ENCODE data around the gene CLDN5. TPM values are rescaled to one million over a fixed set of nuclear protein-coding genes. Genes with fewer than 3 reads are reported as not detected.

Gene CLDN5
- total RNA-seq, 1 experiment from 2014 or later, result 0.47 TPM

- no peak for TF ChIP-seq CTCF (conservative IDR thresholded peaks at IDR 0.05; ENCODE audit: low read depth, low read length)
- no peak for TF ChIP-seq EZH2 (IDR thresholded peaks at IDR 0.05; ENCODE audit: low read length, unreplicated experiment)
- TF ChIP-seq EZH2phosphoT487 (IDR thresholded peaks at IDR 0.05; ENCODE audit: borderline replicate concordance, low read length), result no peak
- H3K4me3 ChIP-seq (ENCODE audit: low read length), result no peak overlapping the region
- no peak overlapping the region for H2AFZ ChIP-seq (ENCODE audit: low read length)
- no peaks in the 10 kb centered on the region for H4K20me1 ChIP-seq (ENCODE audit: low read length)
- no peak overlapping the region for H3K27ac ChIP-seq (ENCODE audit: low read length)
- H3K79me2 ChIP-seq (ENCODE audit: low read length), result no peaks in the 10 kb centered on the region
- no peaks in the 10 kb centered on the region for H3K9me2 ChIP-seq (replicated peaks; ENCODE audit: low read length)
- ChIA-PET CTCF (no interaction called here), POLR2A (ENCODE audit: unreplicated experiment) (no interaction called here)
- no TSS peak for BruUV-seq (replicated peaks)
- no peak overlapping the region for H3K4me2 ChIP-seq (ENCODE audit: low read length)
- H3K9ac ChIP-seq (ENCODE audit: low read length), result no peak overlapping the region
- no peaks in the 10 kb centered on the region for H3K36me3 ChIP-seq (ENCODE audit: low read depth, low read length)
- no peak for DNase-seq
- H3F3A ChIP-seq (ENCODE audit: low read length, unreplicated experiment), result no peaks in the 10 kb centered on the region
- H3K27me3 ChIP-seq (ENCODE audit: low read length), result no peaks in the 10 kb centered on the region
- intact Hi-C loops (cut with micrococcal nuclease), result loop anchor here (10.0 kb wide), 1 partner anchor 65 kb away; no protein-coding TSS in a partner anchor
- peaks cover 1% of the 10 kb centered on the region; the same call in 1 of the 2 replicates for H3K4me1 ChIP-seq (ENCODE audit: insufficient read depth, low read length)
- no peak for ATAC-seq
- H3K9me3 ChIP-seq (ENCODE audit: low read length), result no peaks in the 10 kb centered on the region
Measured at GRCh38 chr22:19559956-19560355, 35.7 kb upstream of the CLDN5 start.

GRCh38 chr22:19559324-19559811 is 35.2 kb upstream of the CLDN5 start:
- intact Hi-C loops (cut with micrococcal nuclease), result no loop called here
- H3K36me3 ChIP-seq (ENCODE audit: low read depth, low read length), result no peaks in the 10 kb centered on the region
- ATAC-seq (no peak), DNase-seq (no peak)
- no peaks in the 10 kb centered on the region for H3F3A ChIP-seq (ENCODE audit: low read length, unreplicated experiment)
- H3K4me1 ChIP-seq (ENCODE audit: insufficient read depth, low read length), result peaks cover 7% of the 10 kb centered on the region; the same call in 1 of the 2 replicates
- H3K4me3 ChIP-seq (ENCODE audit: low read length), result no peak overlapping the region
- POLR2A ChIA-PET (ENCODE audit: unreplicated experiment), result no interaction called here
- no TSS peak for BruUV-seq (replicated peaks)
- no peaks in the 10 kb centered on the region for H3K79me2 ChIP-seq (ENCODE audit: low read length)
- no peak for TF ChIP-seq EZH2phosphoT487 (IDR thresholded peaks at IDR 0.05; ENCODE audit: borderline replicate concordance, low read length)
- TF ChIP-seq EZH2 (IDR thresholded peaks at IDR 0.05; ENCODE audit: low read length, unreplicated experiment), result no peak
- TF ChIP-seq CTCF (conservative IDR thresholded peaks at IDR 0.05; ENCODE audit: low read depth, low read length), result no peak
- no peaks in the 10 kb centered on the region for H3K9me2 ChIP-seq (replicated peaks; ENCODE audit: low read length)
- H3K9me3 ChIP-seq (ENCODE audit: low read length), result no peaks in the 10 kb centered on the region
- no peaks in the 10 kb centered on the region for H3K27me3 ChIP-seq (ENCODE audit: low read length)
- no peak overlapping the region for H3K27ac ChIP-seq (ENCODE audit: low read length)
- H3K4me2 ChIP-seq (ENCODE audit: low read length), result no peak overlapping the region
- H4K20me1 ChIP-seq (ENCODE audit: low read length), result no peaks in the 10 kb centered on the region
- no peak overlapping the region for H3K9ac ChIP-seq (ENCODE audit: low read length)
- CTCF ChIA-PET, result no interaction called here
- no peak overlapping the region for H2AFZ ChIP-seq (ENCODE audit: low read length)

- ATAC-seq, result no peak
- Histone ChIP-seq H3K4me1 (ENCODE audit: insufficient read depth, low read length) (peaks cover 8% of the 10 kb centered on the region; the same call in 1 of the 2 replicates), H3K4me3 (ENCODE audit: low read length) (no peak overlapping the region), H3K4me2 (ENCODE audit: low read length) (no peak overlapping the region), H3K27ac (ENCODE audit: low read length) (no peak overlapping the region), H3F3A (ENCODE audit: low read length, unreplicated experiment) (no peaks in the 10 kb centered on the region), H3K79me2 (ENCODE audit: low read length) (no peaks in the 10 kb centered on the region), H3K9ac (ENCODE audit: low read length) (no peak overlapping the region), H4K20me1 (ENCODE audit: low read length) (no peaks in the 10 kb centered on the region), H3K27me3 (ENCODE audit: low read length) (no peaks in the 10 kb centered on the region), H3K9me2 (replicated peaks; ENCODE audit: low read length) (no peaks in the 10 kb centered on the region), H3K9me3 (ENCODE audit: low read length) (no peaks in the 10 kb centered on the region), H3K36me3 (ENCODE audit: low read depth, low read length) (no peaks in the 10 kb centered on the region), H2AFZ (ENCODE audit: low read length) (no peak overlapping the region)
- TF ChIP-seq EZH2 (IDR thresholded peaks at IDR 0.05; ENCODE audit: low read length, unreplicated experiment), result no peak
- no peak for TF ChIP-seq EZH2phosphoT487 (IDR thresholded peaks at IDR 0.05; ENCODE audit: borderline replicate concordance, low read length)
- no peak for TF ChIP-seq CTCF (conservative IDR thresholded peaks at IDR 0.05; ENCODE audit: low read depth, low read length)
- POLR2A ChIA-PET (ENCODE audit: unreplicated experiment), result no interaction called here
- DNase-seq, result no peak
- CTCF ChIA-PET, result no interaction called here
- BruUV-seq (replicated peaks), result no TSS peak
- intact Hi-C loops (cut with micrococcal nuclease), result no loop called here
Measured at GRCh38 chr22:19556963-19557545, 32.8 kb upstream of the CLDN5 start.

Data from PC-3 (cell line).